Stimulated activated CD8-positive, alpha-beta memory T cell treated with anti-CD3 and anti-CD28 coated beads, Interleukin-4, amount 100 ng/mL, for 1 hour (primary cell): ENCODE results near the gene KLHL22.
"Not testable (repeated sequence)": the region's sequence is repeated elsewhere in the genome, so short reads cannot be mapped to it uniquely, and the experiment has no call there.

Experiments
- DNase-seq, 2 donors: peaks; one replicate each; pipeline ENCODE4 v3.0.0-alpha.2; 2020; ENCODE audit warnings: low read depth in 2 of 2, low spot score in 1 of 2

Gene KLHL22

GRCh38 chr22:20494978-20495860, at the start of gene KLHL22:
Gene KLHL22 (minus strand): TSS chr22:20495795. CDS start chr22:20489211, 6,584 bp downstream.
- no peak for DNase-seq

- DNase-seq = not testable (repeated sequence)
Measured at GRCh38 chr22:20545318-20545634, 49.7 kb upstream of the KLHL22 start.

GRCh38 chr22:20542736-20543135, 47.1 kb upstream of the KLHL22 start:
- no peak for DNase-seq

DNA sequence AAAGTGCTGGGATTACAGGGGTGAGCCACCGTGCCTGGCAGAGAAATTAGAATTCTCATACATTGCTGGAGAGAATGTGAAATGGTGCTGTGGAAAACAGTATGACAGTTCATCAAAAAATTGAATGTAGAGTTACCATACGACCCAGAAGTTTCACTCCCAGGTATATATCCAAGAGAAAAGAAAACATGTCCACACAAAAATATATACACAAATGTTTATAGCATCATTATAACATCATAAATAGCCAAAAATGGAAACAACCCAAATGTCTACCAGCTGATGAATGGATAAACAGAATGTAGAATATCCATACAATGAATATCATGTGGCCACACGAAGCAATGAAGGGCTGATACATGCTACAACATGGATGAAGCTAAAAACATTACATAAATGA, 46.5 kb upstream of the KLHL22 start:
- DNase-seq = no peak

- DNase-seq = not testable (repeated sequence)
Measured at GRCh38 chr22:20538875-20539274, 43.3 kb upstream of the KLHL22 start.

GRCh38 chr22:20537983-20538382, 42.4 kb upstream of the KLHL22 start:
- no peak for DNase-seq

DNA sequence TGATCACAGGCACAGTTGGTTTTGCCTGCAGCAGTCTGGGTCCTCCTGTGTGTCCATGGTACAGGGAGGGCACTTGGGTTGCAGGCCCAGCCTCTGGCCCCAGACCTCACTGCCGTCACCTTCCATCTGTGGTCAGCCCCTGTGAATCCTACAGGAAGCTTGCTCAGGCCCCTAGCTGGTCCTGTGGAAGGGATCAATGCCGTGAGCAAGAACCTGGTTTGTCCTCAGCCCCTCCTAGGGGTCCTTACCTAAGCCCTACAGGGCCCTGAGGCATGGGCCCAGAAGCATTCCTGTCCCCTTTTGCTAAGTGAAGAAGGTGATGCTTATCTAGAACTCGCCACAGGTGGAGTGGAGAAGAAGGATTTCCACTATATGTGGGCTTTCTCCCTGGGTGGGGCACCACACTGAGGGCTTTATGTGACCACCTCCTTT, 41.7 kb upstream of the KLHL22 start:
- DNase-seq = no peak

GRCh38 chr22:20536590-20537324, 41.2 kb upstream of the KLHL22 start:
- no peak for DNase-seq

GRCh38 chr22:20533879-20534265, 38.3 kb upstream of the KLHL22 start:
- DNase-seq = no peak

DNA sequence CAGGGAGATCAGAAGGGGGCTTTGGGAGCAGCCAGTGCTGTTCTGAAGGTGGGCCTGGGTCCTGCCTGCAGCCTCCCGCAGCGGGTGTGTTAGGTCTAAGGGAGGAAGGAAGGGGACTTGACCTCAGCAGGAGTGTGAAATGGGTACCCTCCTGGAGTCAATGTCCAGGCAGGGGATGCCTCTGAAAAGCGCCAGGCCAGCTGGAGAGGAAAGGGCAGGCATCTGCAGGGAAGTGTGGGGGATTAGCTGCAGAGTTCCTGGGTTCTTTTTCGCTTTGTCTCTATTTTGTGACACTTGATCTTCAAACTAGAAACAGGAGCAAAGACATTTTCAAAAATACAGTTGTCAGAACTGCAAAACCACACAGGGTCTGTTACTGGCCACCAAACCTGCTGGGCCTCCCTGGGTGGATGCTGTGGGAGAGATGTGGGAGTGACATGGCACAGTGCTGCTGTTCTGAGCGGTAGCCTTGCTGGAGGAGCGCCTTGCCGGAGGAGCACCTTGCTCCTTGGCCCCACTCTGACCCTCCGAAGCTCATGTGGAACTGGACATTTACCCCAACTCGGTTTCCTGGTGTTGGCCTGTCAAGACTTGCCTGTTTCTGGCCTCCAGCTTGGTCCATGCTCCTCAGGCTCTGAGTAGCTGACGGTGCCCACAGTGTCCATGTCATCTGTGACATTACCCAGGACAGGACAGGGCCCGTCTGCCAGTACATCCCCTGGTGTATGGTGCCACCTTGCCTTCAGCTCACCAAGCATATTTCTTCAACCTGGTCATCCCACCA, 37.7 kb upstream of the KLHL22 start:
- DNase-seq = no peak

DNA sequence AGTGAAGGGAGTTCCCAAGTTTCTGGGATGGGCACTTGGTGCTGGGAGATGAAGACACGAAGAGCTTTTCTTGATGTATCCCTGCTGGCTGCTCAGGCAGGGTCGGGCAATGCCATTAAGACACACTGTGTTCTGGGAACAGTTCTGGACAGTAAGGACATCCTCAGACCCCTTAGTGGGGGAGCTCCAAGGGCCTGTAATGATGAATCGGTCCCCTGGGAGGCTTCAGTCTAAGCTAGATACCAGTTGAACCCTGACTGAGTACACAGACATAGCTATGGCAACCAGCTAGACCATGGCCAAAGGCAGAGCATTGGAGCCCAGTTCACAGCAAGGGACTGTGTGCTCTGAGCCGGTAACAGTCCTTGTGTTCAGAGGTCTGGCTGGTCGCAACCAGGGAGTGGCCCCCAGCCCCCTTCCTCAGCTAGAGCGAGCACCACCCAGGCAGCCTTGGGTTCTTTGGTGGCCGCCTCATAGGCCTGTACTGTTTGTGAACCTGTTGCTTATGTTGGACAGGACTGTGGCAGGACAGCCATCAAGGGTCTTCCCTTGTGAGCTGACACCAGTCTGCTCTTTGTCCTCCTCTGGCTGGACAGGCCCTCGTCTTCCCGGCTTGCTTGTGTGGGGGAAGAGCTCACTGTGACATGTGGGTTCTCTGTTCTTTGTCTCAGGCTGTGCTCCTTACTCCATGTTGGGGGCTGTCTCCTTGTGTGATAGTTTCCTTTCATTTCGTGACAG, 36.8 kb upstream of the KLHL22 start:
- DNase-seq = no peak

DNA sequence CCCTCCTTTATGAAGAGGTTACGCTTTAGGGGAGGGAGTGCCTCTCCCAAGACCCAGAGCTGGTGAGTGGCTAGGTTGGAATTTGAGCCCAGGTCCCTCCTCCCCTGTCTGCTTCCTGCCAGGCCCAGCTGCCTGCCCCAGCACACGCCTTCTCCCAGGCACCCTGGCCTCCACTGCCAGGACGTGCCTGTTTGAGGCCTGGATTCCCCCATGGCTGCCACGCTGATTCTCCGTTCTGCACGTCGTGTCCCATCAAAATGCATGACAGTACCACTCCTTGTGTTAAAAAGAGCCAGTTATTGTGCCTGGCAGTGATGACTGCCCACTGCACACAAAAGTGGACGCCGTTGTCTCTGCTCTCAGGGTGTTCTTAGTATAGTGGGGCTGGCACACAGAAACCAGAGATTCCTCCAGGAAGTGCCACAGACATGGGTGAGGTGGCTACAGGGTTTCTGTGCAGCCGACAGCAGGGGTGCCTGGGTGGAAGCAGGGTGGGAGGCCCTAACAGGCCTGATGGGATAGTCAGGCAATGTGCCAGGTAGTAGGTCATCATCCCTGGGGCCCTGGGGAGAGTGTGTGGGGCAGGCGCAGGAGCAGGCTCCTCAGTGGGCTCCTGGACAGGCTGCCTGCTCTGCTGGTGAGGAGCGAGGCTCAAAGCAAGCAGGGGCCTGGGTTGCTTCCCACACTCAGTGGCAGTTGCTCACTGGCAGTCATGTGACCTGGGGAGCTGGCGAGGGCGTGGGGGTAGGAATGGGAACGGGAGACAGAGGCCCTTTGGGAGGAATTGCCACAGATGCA, 36.0 kb upstream of the KLHL22 start:
- DNase-seq = no peak

GRCh38 chr22:20531154-20531403, 35.5 kb upstream of the KLHL22 start:
- no peak for DNase-seq

DNA sequence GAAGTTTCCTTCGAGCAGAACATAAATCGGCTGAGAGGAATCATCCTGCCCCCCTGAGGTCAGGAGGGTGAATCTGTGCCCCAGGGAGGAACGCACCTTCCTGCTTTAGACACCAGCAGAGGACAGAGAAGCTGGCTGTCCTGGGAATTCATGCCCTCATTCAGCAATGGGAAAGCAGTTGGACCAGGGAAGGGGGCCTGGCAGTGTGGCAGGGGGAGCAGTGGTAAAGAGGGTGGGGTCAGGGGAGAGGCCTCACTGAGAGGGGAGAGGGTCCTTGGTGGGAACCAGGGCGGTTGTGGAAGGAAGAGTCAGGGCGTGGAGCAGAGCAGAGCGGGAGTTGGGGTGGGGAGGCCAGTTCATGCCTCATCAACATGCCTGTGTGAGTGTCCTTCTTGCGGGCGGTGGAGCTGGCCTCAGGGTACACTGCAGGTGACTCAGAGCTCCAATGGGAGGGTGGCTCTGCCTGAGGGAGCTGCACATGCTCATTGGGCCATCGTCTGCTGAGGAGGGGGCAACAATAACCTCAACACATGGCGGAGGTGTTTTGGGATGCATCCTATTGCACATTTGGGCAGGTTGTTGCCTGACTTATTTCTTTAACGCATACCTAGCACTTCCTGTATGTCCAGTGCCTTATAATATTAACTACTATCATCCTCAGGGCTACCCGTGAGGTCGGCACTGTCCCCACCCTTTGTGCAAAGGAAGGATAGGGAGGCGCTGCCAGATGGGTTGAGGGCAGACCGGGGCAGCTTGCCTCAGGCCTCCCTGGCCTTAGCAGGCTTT, 35.0 kb upstream of the KLHL22 start:
- no peak for DNase-seq

DNA sequence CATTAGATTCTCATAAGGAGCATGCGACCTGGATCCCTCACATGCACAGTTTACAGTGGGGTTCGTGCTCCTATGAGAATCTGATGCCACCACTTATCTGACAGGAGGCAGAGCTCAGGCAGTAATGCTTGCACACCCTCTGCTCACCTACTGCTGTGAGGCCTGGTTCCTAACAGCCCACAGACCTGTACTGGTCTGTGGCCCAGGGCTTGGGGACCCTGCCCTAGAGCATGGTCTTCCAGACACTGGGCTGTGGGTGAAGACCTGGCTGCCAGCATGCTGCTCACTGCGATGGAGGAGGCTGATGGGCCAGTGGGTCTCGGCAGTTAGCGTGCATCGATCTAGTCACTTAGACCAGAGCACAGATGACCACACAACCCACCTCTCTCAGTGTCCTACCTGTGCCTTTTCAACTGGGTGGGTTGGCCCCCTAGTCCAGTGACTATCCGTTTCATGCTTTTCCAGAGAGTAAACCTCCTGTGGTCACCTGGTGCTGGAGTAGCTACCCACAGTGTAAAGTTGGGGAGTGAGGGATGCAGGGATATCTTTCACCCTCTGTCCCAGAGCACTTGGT, 32.9 kb upstream of the KLHL22 start:
- no peak for DNase-seq

GRCh38 chr22:20526628-20527355, 31.2 kb upstream of the KLHL22 start:
- DNase-seq = no peak

- no peak for DNase-seq
Measured at GRCh38 chr22:20526305-20526627, 30.7 kb upstream of the KLHL22 start.

- no peak for DNase-seq
Measured at GRCh38 chr22:20525048-20525447, 29.5 kb upstream of the KLHL22 start.

DNA sequence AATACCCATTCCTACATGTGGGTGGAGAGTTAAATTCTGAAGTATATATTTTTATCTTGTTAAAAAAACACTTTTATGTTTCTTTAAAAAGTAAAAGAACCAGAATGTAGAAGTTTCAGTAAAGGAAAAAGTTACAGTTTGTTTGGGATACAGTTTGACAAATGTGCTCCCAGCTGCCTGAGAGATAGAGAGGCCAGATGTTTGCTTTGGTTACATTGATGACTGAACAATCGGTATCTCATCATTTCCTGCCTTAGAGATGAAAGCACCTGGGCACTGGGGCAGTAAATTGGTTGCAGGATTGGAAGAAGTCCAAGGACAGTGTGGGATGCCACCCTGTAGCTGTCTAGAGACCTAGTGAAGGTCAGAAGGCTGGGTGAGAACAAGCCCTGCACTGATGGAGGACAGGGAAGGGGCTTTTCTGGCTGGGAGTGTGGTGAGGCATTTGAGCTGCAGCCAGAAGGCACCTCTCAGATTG, 28.4 kb upstream of the KLHL22 start:
- DNase-seq = no peak
